ENCODE data around the gene TMEM50B.

TMEM50B gene

DNA sequence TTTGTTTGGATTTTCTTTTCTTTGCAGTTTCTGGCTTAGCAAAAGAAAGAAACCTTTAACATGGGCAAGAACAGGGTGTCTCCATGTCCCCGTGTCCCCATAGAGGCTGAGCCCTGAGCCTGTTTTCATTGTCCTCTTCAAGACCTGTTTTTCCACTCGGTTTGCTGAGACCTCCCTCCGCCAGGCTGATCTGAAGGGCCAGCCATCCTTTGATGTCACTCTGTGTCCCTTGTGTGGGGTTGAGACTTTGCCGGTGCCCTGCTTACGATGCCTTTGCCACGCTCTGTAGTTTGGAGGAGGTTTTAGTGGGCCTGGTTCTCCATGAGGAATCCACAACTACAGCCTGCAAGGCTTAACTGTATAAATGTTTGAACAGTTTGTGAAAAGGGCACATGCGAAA is 52.7 kb downstream of the TMEM50B start:
- Histone ChIP-seq H3K4me2 (ENCODE audit: low read length) (no peak overlapping the region), H3K36me3 (ENCODE audit: insufficient read depth, low read length) (peaks cover 87% of the 10 kb centered on the region), H2AFZ (ENCODE audit: low read length) (no peak overlapping the region), H3F3A (ENCODE audit: insufficient read depth, low read length) (no peaks in the 10 kb centered on the region), H3K4me1 (ENCODE audit: insufficient read depth, low read length, severe bottlenecking) (no peaks in the 10 kb centered on the region), H3K79me2 (ENCODE audit: insufficient read depth, low read length) (no peaks in the 10 kb centered on the region), H3K9ac (ENCODE audit: low read length) (no peak overlapping the region), H3K9me3 (ENCODE audit: low read length) (no peaks in the 10 kb centered on the region), H3K27ac (ENCODE audit: low read depth, low read length, poor library complexity, severe bottlenecking) (no peak overlapping the region), H3K4me3 (ENCODE audit: low read depth, low read length, poor library complexity, severe bottlenecking) (no peak overlapping the region), H3K9me2 (ENCODE audit: low read depth, low read length) (no peaks in the 10 kb centered on the region), H4K20me1 (ENCODE audit: insufficient read depth, low read length) (no peaks in the 10 kb centered on the region), H3K27me3 (ENCODE audit: insufficient read depth, low read length) (no peaks in the 10 kb centered on the region)
- no peak for TF ChIP-seq EZH2 (IDR thresholded peaks at IDR 0.05; ENCODE audit: borderline replicate concordance, low read length)
- TF ChIP-seq, protein P1, sequence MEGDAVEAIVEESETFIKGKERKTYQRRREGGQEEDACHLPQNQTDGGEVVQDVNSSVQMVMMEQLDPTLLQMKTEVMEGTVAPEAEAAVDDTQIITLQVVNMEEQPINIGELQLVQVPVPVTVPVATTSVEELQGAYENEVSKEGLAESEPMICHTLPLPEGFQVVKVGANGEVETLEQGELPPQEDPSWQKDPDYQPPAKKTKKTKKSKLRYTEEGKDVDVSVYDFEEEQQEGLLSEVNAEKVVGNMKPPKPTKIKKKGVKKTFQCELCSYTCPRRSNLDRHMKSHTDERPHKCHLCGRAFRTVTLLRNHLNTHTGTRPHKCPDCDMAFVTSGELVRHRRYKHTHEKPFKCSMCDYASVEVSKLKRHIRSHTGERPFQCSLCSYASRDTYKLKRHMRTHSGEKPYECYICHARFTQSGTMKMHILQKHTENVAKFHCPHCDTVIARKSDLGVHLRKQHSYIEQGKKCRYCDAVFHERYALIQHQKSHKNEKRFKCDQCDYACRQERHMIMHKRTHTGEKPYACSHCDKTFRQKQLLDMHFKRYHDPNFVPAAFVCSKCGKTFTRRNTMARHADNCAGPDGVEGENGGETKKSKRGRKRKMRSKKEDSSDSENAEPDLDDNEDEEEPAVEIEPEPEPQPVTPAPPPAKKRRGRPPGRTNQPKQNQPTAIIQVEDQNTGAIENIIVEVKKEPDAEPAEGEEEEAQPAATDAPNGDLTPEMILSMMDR (IDR thresholded peaks at IDR 0.05; ENCODE audit: low read length) = no peak

DNA sequence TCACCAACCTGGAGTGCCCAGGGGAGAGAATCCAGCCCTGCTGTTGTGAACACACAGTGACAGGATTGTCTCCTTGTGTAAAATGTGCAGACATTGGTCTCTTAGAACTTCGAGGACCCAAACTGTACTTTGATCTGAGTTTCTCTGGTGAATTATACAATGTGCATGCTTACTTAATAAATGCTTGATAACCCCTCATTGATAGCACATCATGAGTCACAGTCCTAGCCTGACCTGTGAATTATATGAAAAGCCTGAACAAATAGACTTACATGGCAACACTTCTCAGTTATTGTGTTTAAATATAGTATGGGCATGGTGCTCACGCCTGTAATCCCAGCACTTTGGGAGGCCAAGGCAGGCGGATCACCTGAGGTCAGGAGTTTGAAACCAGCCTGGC is 53.9 kb downstream of the TMEM50B start:
- Histone ChIP-seq H3F3A (ENCODE audit: insufficient read depth, low read length) (no peaks in the 10 kb centered on the region), H3K79me2 (ENCODE audit: insufficient read depth, low read length) (no peaks in the 10 kb centered on the region), H3K9me3 (ENCODE audit: low read length) (no peaks in the 10 kb centered on the region), H2AFZ (ENCODE audit: low read length) (no peak overlapping the region), H3K27ac (ENCODE audit: low read depth, low read length, poor library complexity, severe bottlenecking) (no peak overlapping the region), H3K36me3 (ENCODE audit: insufficient read depth, low read length) (peaks cover 86% of the 10 kb centered on the region), H3K9ac (ENCODE audit: low read length) (no peak overlapping the region), H3K4me1 (ENCODE audit: insufficient read depth, low read length, severe bottlenecking) (no peaks in the 10 kb centered on the region), H3K4me2 (ENCODE audit: low read length) (no peak overlapping the region), H3K9me2 (ENCODE audit: low read depth, low read length) (no peaks in the 10 kb centered on the region), H3K27me3 (ENCODE audit: insufficient read depth, low read length) (no peaks in the 10 kb centered on the region), H3K4me3 (ENCODE audit: low read depth, low read length, poor library complexity, severe bottlenecking) (no peak overlapping the region), H4K20me1 (ENCODE audit: insufficient read depth, low read length) (no peaks in the 10 kb centered on the region)
- TF ChIP-seq, protein P1 (IDR thresholded peaks at IDR 0.05; ENCODE audit: low read length) = no peak
- TF ChIP-seq EZH2 (IDR thresholded peaks at IDR 0.05; ENCODE audit: borderline replicate concordance, low read length) = no peak

DNA sequence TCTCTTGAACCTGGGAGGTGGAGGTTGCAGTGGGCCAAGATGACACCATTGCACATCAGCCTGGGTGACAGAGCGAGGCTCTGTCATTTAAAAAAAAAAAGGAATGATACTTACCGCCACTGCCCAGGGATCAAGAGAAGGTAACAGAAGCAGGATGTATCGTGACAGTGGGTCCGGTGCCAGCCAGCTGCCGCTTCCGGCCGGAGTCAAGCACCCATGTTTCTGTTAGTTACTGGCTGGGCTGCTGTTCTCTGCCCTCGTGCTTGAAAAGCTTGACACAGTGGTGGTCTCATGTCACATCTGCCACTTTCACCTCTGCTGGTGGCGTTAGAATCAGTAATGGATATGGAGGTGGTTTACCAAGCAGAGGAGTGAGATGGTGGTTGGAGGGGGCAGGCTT is 55.6 kb downstream of the TMEM50B start:
- no peak overlapping the region for H2AFZ ChIP-seq (ENCODE audit: low read length)
- TF ChIP-seq EZH2 (IDR thresholded peaks at IDR 0.05; ENCODE audit: borderline replicate concordance, low read length) = no peak
- TF ChIP-seq, protein P1 (IDR thresholded peaks at IDR 0.05; ENCODE audit: low read length) = no peak
- no peaks in the 10 kb centered on the region for H3F3A ChIP-seq (ENCODE audit: insufficient read depth, low read length)
- H3K27me3 ChIP-seq (ENCODE audit: insufficient read depth, low read length) = no peaks in the 10 kb centered on the region
- no peaks in the 10 kb centered on the region for H3K79me2 ChIP-seq (ENCODE audit: insufficient read depth, low read length)
- no peaks in the 10 kb centered on the region for H3K9me2 ChIP-seq (ENCODE audit: low read depth, low read length)
- no peaks in the 10 kb centered on the region for H3K4me1 ChIP-seq (ENCODE audit: insufficient read depth, low read length, severe bottlenecking)
- H3K27ac ChIP-seq (ENCODE audit: low read depth, low read length, poor library complexity, severe bottlenecking) = no peak overlapping the region
- H3K36me3 ChIP-seq (ENCODE audit: insufficient read depth, low read length) = peaks cover 88% of the 10 kb centered on the region
- H3K4me3 ChIP-seq (ENCODE audit: low read depth, low read length, poor library complexity, severe bottlenecking) = no peak overlapping the region
- no peak overlapping the region for H3K4me2 ChIP-seq (ENCODE audit: low read length)
- no peak overlapping the region for H3K9ac ChIP-seq (ENCODE audit: low read length)
- H4K20me1 ChIP-seq (ENCODE audit: insufficient read depth, low read length) = no peaks in the 10 kb centered on the region
- H3K9me3 ChIP-seq (ENCODE audit: low read length) = no peaks in the 10 kb centered on the region

Data from OCI-LY1 (cell line).